Activated CD4-positive, alpha-beta T cell treated with anti-CD3 and anti-CD28 coated beads, Interleukin-2, amount 50 U/mL, for 16 hours (primary cell): ENCODE data around the gene SCAP.
"Not testable (repeated sequence)": the region's sequence is repeated elsewhere in the genome, so short reads cannot be mapped to it uniquely, and the experiment has no call there.

Experiments
- DNase-seq: peaks from one replicate; pipeline ENCODE4 v3.0.0-alpha.2; 2020

Gene SCAP

GRCh38 chr3:47392933-47393332, 82.8 kb downstream of the SCAP start:
- DNase-seq, result no peak

DNA sequence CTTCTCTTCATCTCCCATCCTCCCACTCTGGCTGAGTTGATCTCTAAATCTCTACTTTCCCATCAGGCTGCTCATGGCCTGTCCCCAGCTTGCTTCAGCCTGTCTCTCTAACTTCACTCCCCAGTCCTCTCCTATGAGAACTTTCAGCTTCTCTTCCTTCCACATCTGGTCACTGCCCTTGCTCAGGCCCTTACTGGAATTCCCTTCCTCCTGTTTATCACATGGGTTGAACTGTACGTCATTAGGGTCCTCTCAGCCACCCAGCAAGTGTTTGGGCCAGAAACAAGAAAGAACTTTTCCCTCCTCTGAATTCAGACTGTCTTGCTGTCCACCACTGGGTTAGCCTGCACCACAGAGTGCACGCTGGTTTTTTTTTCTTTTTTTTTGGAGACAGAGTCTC, 89.9 kb downstream of the SCAP start:
- no peak for DNase-seq

- DNase-seq, result no peak
These were observed 90.7 kb downstream of the SCAP start for GRCh38 chr3:47385007-47385406.

DNA sequence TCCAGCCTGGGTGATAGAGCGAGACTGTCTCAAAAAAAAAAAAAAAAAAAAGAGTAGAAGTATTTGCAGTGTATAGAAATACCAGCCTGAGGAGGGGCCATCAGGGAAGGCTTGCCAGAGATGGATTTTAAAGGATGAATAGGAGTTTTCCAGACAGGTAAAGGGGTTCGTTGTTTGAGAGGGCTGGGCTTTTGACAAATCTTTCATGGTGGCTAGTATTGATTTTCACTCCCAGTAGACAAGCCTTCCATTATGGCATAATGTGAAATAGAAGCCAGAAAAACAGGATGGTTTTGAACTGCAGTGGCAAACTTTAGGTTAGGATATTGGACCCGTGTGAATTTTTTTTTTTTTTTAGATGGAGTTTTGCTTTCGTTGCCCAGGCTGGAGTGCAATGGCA, 91.3 kb downstream of the SCAP start:
- no peak for DNase-seq

DNA sequence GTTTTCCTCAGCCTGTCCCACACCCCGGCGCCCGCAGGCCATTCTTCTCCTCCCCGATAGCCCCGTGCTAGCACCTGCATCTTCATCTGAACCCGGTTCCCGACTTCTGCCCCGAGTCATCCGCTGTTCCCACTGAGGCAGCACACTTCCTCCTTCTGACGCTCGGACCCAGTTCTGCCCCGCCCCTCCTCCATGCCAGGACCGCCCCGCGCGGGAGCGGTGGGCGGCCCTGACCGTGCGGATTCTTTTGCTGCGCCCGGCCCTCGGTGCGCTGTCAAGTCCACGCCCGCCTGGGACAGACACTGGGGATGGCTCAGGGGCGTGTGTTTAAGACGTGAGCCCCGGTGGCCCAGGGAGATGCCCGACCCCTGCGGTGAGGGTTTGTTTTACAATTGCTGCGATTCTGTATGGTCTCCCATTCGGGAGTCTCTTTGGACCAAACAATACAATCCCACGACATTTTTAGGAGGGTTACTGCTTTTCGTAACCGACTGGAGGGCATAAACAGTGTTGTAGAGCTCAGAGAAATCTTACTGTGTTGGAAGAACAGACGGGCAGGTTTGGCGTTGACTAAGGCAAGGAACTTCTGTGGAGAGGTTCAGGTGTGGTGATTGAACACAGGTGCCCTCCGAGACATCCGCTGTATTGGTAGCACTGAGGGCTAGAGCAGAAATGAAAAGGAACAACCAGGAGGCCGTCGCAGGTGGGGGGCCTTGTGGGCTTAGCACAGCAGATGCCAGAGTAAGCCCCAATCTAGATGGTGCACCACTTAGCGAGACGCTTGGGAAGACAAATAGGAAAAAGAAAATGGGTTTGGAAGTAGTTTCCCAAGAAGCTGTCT, 94.2 kb downstream of the SCAP start:
- DNase-seq, result peak; percentile 89

DNA sequence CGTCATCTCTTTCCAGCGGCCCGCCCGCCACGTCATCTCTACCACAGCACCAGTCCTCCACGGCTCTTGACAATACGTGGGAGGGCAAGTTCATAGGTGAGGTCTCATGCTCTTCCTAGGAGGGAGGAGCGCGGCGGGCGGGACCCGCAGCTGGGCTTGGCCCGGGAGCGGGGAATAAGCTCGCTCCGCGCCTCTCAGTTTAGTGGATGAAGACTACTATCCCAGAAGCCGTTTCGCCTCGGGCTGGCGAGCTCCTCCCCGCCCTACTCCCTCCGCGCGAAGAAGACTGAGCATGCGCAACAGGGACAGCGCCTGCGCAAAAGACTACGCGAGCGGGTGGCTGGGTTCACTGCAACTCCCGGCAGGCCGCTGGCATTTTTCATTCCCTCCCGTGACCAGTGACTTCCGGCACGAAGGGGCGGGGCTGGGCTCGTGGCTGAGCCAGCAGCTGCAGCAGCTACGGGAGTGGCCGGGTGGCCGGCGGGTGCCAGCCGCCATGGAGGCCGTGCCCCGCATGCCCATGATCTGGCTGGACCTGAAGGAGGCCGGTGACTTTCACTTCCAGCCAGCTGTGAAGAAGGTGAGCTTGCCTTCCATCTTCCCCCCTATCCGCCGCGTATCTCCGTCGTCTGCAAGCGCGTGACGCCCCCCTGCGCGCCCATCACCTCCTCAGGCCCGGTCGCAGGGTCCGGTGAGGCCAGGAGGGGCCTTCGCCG, 95.0 kb downstream of the SCAP start, which contains the start of gene PTPN23:
TSS of gene PTPN23 (plus strand) at position 421 of the 716 bp plus-strand sequence. CDS start at position 497, 76 bp downstream.
- DNase-seq, result peak; percentile 99

DNA sequence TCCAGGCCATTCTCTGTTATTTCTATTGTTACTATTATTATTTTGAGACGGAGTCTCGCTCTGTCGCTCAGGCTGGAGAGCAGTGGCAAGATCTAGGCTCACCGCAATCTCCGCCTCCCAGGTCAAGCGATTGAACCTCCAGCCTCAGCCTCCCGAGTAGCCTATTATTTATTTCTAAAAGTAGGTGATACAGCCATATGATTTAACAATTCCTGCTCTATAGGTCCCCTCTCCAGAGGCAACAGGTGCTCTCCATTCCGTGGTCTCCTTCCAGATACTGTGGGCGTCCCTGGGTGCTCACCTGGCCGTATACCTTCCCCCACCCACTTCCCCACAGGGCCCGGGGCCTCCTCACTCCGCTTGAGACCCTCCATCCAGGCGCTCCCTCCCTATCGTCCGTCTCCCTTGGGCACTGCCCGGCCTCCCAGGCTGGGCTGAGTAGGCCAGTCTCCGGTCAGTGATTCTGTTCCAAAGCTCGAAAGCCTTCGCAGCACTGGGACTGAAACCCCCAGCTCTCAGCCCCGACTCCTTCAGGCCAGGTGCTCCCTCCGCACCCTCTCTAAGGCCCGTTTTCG, 95.6 kb downstream of the SCAP start:
- DNase-seq, result no peak

DNA sequence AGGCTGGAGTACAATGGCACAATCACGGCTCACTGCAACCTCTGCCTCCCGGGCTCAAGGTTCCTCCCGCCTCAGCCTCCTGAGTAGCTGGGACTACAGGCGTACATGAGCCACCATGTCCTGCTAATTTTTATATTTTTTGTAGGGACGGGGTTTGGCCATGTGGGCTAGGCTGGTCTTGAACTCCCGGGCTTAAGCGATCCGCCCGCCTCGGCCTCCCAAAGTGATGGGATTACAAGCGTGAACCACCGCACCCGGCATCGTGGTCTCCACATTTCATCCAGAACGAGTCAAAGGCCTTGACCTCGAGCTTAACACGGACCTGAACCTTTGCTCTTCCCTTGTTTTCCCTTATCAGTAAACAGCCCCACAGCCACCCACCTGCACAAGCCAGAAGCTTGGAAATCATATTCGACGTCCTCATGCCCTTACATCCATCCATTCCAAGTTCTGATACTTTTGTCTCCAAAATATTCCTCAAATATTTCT, 96.3 kb downstream of the SCAP start:
- DNase-seq, result no peak

- DNase-seq, result no peak
These were observed 96.9 kb downstream of the SCAP start for GRCh38 chr3:47378869-47379268.

GRCh38 chr3:47377186-47377585, 98.6 kb downstream of the SCAP start:
- no peak for DNase-seq

DNA sequence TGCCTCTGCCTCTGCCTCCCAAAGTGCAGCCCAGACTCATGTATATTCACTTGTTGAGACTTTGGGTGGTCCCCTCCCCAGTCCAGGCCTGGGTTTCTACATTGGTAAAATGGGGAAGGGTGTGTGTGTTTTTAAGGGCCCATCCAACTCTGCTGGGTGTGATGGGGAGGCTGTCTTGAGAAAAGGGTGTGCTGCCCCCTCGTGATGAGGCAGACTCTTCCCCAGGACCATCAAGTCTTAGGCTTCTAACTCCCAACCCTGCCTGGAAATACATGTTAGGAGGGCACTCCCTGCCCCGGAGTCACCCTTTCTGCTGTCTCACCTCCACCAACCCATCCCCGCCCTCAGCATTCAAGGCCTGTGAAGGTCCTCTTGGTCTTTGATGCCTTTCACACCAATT, 99.3 kb downstream of the SCAP start:
- no peak for DNase-seq

GRCh38 chr3:47374587-47374986, 101.2 kb downstream of the SCAP start:
- DNase-seq, result no peak

- DNase-seq, result peak; percentile 34
These were observed 104.6 kb downstream of the SCAP start for GRCh38 chr3:47370887-47371697.

DNA sequence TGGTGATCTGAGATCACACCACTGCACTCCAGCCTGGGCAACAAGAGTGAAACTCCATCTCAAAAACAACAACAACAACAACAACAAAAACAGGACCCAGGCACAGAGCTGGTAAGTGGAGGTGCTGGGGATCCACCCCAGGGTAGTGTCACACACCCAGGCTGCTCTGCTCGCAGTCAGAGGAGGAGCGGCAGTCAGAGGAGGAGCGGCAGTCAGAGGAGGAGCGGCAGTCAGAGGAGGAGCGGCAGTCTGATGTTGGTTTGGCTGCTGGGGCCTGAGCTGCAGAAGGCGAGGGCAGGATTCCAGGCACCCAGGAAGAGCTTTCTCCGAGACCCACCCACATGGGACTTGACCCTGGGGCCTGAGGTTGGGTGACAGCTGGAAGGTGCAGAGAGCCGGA, 105.7 kb downstream of the SCAP start:
- not testable (repeated sequence) for DNase-seq

DNA sequence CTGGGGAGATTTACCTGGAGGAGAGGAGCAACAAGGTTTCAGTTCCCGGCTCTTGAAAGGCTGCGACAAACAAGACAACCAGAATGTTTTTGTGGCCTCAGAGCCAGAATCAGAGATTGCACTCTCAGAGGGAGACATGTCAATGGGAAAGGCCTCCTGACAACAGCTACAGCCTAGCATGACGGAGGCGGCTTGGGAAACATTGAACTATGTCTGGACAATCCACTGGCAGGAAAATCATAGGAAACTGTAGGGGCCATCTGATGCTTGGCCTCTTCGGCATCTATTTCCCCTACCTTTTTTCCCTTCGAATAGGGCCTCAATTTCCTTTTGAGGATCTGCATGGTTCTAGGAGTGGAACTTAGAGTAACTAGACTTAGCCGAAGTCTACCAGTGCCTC, 108.1 kb downstream of the SCAP start:
- no peak for DNase-seq

DNA sequence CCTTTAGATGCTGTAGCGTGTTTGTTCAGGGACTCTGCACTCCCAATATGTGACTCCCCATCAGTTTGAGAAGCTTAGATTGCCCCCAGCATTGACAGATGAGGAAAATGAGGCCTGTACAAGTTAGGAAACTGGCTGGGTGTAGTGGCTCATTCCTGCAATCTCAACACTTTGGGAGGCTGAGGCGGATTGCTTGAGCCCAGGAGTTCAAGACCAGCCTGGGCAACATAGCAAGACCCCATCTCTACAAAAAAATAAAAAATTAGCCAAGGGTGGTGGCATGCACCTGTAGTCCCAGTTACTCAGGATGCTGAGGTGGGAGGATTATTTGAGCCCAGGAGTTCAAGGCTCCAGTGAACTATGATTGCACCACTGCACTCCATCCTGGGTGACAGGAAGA, 108.9 kb downstream of the SCAP start:
- DNase-seq, result no peak

DNA sequence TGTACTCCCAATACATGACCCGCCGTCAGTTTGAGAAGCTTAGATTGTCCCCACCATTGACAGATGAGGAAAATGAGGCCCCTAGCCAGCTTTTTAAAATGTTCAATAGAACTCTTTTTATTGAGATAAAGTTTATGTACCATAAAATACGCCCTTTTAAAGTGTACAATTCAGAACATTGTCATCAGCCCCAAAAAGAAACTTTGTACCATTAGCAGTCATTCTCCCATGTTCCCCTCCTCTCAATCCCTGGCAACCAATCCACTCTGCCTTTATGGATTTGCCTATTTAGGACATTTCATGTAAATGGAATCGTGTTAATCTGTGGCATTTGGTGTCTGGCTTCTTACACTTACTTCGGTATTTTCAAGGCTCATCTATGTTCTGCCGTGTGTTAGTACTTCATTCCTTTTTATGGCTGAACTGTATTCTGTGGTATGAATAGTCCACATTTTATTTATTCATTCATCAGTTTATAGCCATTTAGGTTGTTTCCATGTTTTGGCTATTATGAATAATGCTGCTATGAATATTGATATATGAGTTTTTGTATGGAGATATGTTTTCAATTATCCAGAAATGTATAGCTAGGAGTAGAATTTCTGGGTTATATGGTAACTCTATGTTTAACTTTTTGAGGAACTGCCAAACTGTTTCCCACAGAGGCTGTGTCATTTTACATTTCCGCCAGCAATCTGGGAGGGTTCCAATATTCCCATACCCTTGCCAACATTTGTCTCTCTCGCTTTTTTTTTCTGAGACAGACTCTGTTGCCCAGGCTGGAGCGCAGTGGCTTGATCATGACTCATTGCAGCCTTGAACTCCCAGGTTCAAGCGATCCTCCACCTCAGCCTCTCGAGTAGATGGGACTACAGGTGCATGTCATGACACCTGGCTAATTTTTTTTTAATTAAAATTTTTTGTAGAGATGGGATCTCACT, 110.3 kb downstream of the SCAP start:
- no peak for DNase-seq
